Stimulated activated CD8-positive, alpha-beta memory T cell treated with anti-CD3 and anti-CD28 coated beads, Interleukin-4, amount 100 ng/mL, for 48 hours (primary cell): ENCODE data around the gene MYO9A.

Experiments used
- DNase-seq: peaks from one replicate; pipeline ENCODE4 v3.0.0-alpha.2; 2020

Gene MYO9A

DNA sequence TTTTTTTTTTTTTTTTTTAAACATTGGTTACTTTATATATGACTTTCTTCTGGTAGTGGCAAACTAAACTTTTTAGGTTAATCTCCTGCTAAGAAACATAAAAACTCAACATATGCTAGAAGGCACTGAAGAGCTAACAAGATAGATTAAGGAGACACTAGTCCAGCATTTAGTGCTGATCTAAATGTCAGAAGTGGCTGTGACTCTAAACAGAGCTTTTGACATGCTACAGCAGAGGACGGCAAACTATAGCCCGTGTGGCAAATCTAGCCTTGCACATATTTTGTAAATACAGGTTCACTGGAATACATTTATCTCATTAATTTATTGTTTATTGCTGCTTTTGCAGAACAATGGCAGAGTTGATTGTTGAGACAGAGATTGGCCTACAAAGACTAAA lies 287.0 kb downstream of the MYO9A start:
- DNase-seq = no peak

DNA sequence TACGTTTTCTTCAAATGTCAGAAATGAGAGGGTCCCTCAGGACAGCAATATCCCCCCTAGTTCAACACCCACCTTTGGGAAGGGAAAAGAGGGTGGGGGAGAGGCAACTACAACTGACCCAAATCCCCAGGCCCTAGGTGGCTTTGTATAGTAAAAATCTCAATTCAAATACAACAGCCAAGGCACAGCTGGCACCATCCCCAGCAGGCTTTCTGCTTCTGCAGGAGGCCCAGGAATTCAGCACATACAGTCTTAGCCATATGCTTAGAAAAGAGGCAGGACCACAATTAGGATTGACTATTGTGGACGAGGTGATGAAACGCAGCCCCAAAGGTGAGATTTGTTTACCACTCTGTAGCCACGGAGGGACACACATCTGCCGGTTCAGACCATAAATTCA lies 291.8 kb downstream of the MYO9A start:
- no peak for DNase-seq

DNA sequence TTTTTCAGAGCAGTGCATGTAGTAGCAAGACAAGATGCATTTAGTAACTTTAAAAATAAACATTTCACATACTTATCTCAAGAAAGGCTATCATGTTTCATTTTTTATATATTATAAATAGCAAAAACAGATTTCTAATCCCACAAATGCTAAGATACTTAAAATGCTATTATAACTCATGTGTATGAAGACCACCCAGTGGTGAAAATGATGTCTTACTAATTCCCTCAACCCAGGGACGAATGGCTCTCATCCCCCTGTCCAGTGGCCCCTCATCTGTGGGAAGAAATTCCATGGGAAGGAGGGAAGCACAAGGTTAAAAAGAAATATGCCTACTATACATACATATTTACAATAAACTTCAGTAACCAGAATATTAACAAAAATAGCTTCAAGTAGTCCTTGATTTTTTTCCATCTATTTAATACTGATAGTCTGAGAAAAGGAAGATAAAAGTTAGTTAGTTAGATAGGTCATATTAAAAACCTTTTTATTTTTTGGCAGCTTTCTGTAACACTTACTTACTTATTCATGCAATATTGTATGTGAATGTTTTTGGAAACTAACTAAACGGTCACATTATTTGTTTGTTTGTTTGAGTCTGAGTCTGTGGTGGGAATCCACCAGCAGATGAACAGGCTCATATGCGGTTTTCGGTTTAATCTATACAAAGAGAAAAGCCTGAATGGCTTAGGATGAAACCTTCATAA lies 292.8 kb downstream of the MYO9A start:
- no peak for DNase-seq

DNA sequence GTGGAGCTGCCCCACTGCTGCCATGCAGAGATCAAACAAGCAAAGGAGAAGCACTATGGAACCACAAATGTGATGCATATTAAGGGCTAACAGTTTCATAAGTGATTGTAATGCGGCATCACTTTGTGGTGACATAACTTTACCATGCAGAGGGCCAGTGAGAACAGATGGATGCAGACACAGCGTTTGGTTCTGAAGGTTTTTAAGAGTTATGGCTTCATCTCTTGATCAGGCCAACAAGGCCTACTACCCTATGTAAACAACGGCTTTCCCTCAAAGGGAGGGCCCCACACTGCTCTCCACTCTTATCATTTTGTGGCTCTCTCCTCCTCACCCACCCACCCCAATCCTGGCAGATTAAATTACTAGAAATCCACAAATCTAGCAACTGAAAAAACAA lies 294.1 kb downstream of the MYO9A start:
- no peak for DNase-seq

- DNase-seq = no peak
Measured at GRCh38 chr15:71822890-71823630, 294.9 kb downstream of the MYO9A start.

GRCh38 chr15:71821547-71822129 lies 296.3 kb downstream of the MYO9A start:
- DNase-seq = no peak

DNA sequence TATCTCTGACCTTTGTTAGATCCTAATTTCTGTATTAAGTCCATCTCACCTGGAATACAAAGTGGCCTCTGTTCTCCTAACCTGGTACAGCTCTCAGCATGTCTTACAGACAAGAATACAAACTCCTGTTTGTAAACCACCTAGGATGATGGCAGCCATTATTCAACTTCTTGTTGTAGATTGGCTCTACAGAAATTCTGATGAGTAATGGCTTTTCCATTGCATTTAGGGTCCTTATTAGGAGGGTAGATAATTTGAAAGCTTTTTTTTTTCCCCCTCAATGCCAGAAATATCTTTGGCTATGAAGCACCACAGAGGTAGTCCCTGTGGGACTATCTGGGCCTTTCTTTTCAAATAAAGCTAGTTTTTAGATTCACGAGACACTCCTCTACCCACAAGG lies 297.8 kb downstream of the MYO9A start:
- no peak for DNase-seq

GRCh38 chr15:71817351-71817750 lies 300.6 kb downstream of the MYO9A start:
- no peak for DNase-seq

DNA sequence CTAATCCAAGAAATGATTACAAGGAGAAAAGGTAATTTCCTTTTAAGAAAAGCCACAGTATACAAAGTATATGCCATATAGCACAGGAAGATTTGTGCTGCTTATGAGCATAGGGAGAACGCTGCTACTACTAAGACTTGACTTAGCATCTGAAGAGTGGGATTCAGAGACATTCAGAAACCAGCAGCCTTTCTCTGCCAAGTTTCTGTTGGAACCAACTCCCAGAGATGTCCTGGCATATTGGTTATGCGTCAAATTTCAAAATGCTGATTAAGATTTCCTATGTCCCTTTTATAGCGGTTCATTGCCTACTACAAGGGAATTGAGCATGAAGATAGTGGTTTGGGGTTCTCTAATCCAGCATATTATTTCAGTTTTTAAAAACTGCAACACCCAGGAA lies 302.6 kb downstream of the MYO9A start:
- no peak for DNase-seq

- DNase-seq = no peak
Measured at GRCh38 chr15:71813723-71814470, 304.1 kb downstream of the MYO9A start.

DNA sequence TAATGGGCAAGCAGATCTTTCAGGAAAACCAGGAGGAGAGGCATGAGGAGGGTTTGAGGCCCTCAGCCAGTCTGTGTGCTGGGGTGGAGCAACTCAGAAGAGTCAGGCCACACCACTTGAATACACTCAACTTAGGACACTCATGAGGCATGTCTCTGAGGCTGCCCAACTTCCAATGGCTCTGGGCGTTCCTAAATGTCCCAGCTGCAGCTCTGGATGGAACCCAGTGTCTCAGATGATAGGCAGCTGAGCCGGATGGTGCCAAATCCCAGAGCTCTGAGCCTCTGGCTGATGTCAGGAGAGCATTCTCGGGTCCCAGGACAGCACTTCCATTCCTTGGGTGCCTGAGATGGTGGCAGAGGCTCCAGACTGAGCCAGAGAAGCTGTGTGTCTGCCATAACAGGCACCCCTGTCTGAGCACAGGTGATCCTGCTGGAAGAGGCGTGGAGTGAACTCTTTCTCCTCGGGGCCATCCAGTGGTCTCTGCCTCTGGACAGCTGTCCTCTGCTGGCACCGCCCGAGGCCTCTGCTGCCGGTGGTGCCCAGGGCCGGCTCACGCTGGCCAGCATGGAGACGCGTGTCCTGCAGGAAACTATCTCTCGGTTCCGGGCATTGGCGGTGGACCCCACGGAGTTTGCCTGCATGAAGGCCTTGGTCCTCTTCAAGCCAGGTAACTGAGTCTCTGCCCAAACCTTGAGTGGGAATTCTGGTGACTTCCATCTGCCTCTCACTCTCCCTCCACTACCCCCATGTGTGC lies 304.8 kb downstream of the MYO9A start:
- no peak for DNase-seq

DNA sequence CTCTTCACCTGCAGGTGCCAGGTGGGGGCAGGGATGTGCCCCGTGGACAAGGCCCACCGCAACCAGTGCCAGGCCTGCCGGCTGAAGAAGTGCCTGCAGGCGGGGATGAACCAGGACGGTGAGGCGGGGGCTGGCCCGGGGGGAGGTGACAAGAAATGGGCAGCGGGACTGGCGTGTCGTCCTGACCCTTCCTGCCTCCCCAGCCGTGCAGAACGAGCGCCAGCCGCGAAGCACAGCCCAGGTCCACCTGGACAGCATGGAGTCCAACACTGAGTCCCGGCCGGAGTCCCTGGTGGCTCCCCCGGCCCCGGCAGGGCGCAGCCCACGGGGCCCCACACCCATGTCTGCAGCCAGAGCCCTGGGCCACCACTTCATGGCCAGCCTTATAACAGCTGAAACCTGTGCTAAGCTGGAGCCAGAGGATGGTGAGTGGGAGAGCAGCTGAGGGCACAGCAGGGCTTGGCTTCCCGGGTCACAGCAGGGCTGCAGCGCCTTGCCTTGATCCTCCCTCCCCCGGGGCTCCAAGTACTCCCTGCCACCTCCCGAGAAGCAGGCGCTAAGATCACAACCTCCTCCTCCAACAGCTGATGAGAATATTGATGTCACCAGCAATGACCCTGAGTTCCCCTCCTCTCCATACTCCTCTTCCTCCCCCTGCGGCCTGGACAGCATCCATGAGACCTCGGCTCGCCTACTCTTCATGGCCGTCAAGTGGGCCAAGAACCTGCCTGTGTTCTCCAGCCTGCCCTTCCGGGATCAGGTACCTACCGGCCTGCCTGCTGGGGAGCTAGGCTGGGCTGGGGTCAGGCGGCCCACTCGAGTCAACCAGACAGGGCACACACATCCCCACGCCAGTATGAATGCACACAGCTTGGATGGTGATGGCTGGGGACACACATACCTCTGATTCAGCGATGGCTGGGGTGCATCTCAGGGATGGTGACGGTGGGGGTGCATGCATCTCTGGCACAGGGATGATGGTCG lies 305.9 kb downstream of the MYO9A start:
- DNase-seq = no peak

DNA sequence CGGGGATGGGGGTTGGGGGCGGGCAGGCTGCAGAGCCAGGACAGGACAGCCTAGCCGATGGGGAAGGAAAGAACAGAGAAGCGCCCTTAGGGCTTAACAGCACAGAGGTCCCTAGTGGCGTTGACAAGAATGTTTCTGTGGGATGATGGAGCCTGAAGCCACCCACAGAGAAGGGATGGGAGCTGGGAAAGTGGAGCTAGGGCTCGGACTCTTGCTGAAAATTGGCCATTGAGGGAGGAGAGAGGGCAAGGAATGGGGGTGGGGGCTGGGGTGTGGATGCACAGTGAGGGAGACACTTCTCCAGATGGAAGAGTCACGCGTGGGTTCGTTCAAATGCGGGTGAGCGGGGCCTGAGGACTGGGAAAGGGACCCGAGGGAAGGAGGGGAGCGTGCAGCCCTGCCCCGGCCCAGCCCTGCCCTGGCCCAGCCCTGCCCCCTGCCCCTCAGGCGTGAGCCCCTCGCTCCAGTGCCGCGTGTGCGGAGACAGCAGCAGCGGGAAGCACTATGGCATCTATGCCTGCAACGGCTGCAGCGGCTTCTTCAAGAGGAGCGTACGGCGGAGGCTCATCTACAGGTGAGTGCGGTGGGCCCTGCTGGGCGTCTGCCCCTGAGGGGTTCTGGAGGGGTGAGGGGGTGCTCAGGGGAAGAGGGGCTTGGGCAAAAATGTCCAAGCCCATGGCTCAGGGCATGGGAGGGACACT lies 306.8 kb downstream of the MYO9A start:
- DNase-seq = no peak

- no peak for DNase-seq
Measured at GRCh38 chr15:71810256-71811035, 307.5 kb downstream of the MYO9A start, which contains the start of gene NR2E3. TSS of gene NR2E3 (plus strand) at chr15:71810554. CDS start at chr15:71810744, 190 bp downstream.

- DNase-seq = no peak
Measured at GRCh38 chr15:71809346-71809745, 308.6 kb downstream of the MYO9A start.

GRCh38 chr15:71808311-71809020 lies 309.5 kb downstream of the MYO9A start:
- no peak for DNase-seq

GRCh38 chr15:71807691-71808091 lies 310.3 kb downstream of the MYO9A start:
- DNase-seq = no peak

GRCh38 chr15:71807125-71807629 lies 310.8 kb downstream of the MYO9A start:
- no peak for DNase-seq

- DNase-seq = no peak
Measured at GRCh38 chr15:71806452-71806931, 311.5 kb downstream of the MYO9A start.
